K562 (cell line): Measurements from ENCODE around the gene TUBB2A.
"Not testable (repeated sequence)": the region's sequence is repeated elsewhere in the genome, so short reads cannot be mapped to it uniquely, and the experiment has no call there.

Experiments used
- BCL6 ChIP-seq: fragments of 250-450 bp; sonication (Bioruptor Pico); IDR thresholded peaks from 2 replicates; pipeline ENCODE4 v1.4.0; 2020
- CTCF ChIP-seq, 3 experiments: IDR thresholded peaks in 2 of 3; conservative IDR thresholded peaks in 1 of 3; 2 replicates each; pipeline ENCODE4 v1.5.1; 2011 to 2012; ENCODE audit warnings: low read length in 3 of 3, mild to moderate bottlenecking in 3 of 3, control low read depth in 2 of 3, improper control_type of control experiment in 1 of 3, inconsistent platforms in 1 of 3, low read depth in 1 of 3, mixed read lengths in 1 of 3, moderate library complexity in 1 of 3; ENCODE audit not compliant: insufficient read depth in 2 of 3
- MTA2 ChIP-seq: fragments of 450-650 bp; IDR thresholded peaks from 2 replicates; pipeline ENCODE4 v1.6.1; 2016; ENCODE audit warnings: low read depth
- POLR2A ChIP-seq: fragments of 450-650 bp; conservative IDR thresholded peaks from 2 replicates; pipeline ENCODE4 v1.6.1; 2016
- RNF2 ChIP-seq: sonication (generic); IDR thresholded peaks from 2 replicates; pipeline ENCODE4 v1.6.1; 2016
- SPI1 ChIP-seq: IDR thresholded peaks from 2 replicates; pipeline ENCODE4 v1.6.1; 2011; ENCODE audit warnings: low read depth, low read length, control low read depth, borderline replicate concordance
- SREBF2 ChIP-seq: sonication (generic); formaldehyde crosslinking; IDR thresholded peaks from 2 replicates; pipeline ENCODE4 v1.4.0; 2020; ENCODE audit warnings: mild to moderate bottlenecking, missing genetic modification reagents
- YY1 ChIP-seq, 3 experiments: IDR thresholded peaks; 2 replicates each; pipeline ENCODE4 v1.6.1; 2011; ENCODE audit warnings: low read length in 2 of 3, mild to moderate bottlenecking in 2 of 3, moderate library complexity in 2 of 3, borderline replicate concordance in 1 of 3, control low read depth in 1 of 3, low read depth in 1 of 3; ENCODE audit not compliant: insufficient read depth in 3 of 3, insufficient replicate concordance in 2 of 3, control insufficient read depth in 1 of 3, insufficient read length in 1 of 3; ENCODE audit errors: extremely low read depth in 1 of 3
- ZC3H11A ChIP-seq: IDR thresholded peaks from 2 replicates; pipeline ENCODE4 v1.6.1; 2012; ENCODE audit warnings: low read depth, low read length, improper control_type of control experiment
- TF ChIP-seq, protein P1 (sequence below): sonication (generic); formaldehyde crosslinking; IDR thresholded peaks from 2 replicates; pipeline ENCODE4 v1.9.0; 2022; ENCODE audit warnings: mild to moderate bottlenecking, missing genetic modification reagents

- not testable (repeated sequence) for TF ChIP-seq SREBF2 (CRISPR knock-in tag); BCL6 (CRISPR knock-in tag); SPI1; POLR2A; MTA2; ZC3H11A; YY1 (IDR thresholded peaks at IDR 0.05; ENCODE audit: borderline replicate concordance in 1 of 3, control insufficient read depth in 1 of 3, extremely low read depth in 1 of 3, insufficient read depth in 3 of 3, insufficient read length in 1 of 3, insufficient replicate concordance in 2 of 3, low read depth in 1 of 3, low read length in 2 of 3); RNF2; CTCF (IDR thresholded peaks at IDR 0.05 in 2 of 3, conservative IDR thresholded peaks at IDR 0.05 in 1 of 3; ENCODE audit: insufficient read depth in 2 of 3, low read depth in 1 of 3, low read length in 3 of 3)
- TF ChIP-seq, protein P1, sequence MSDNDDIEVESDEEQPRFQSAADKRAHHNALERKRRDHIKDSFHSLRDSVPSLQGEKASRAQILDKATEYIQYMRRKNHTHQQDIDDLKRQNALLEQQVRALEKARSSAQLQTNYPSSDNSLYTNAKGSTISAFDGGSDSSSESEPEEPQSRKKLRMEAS (CRISPR knock-in tag) = not testable (repeated sequence)
Measured at GRCh38 chr6:3172789-3173188, 15.4 kb upstream of the TUBB2A start.
